ENCODE results near the gene PPM1M.
A peak's percentile ranks its signal among the peaks of the same experiment; 100 is the strongest.

PPM1M gene
- total RNA-seq: 75.3 to 81.3 reads per million in 2 experiments

GRCh38 chr3:52245322-52246263 is at the start of gene PPM1M:
PPM1M (plus strand) TSS chr3:52245759; CDS start chr3:52245825, 66 bp downstream.
- DNase-seq (ENCODE audit: low read depth): peak; percentile 49

GRCh38 chr3:52195823-52196331 is 49.7 kb upstream of the PPM1M start:
- no peak for DNase-seq (ENCODE audit: low read depth)

DNA sequence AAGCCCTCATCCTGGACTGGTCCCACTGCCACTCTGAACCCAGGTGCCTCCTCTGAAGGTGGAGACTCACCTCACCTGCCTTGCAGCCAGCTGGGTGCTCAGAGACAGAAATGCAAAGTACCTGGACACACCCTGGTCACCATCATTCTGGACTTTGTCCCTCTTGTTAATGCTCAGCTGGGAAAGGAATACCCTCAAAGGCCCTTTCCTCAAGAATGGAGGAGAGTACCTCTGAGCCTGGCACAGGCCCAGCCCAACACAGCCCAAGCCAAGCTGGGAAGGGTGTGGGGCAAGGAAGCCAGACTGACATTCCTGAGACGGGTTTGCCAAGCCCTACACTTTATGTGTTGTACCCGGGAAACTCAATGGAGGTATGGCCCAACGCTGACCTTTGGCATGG is 48.6 kb upstream of the PPM1M start:
- no peak for DNase-seq (ENCODE audit: low read depth)

DNA sequence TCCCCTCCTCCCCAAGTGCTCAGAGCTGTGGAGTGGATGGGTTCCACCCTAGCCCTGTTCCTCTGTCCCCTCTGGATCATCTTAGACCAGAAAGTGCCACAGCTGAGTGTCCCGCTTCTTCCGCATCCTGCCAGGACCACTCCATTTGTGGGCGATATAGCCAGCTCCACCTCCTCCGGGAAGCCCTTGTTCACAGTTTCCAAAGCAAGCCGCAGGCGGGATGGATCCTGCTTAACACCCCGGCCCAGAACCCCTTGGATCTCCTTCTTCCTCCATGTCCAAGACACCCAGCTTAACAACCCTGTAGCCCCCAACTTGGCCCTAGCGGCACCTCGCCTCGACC is 48.1 kb upstream of the PPM1M start:
- no peak for DNase-seq (ENCODE audit: low read depth)

- DNase-seq (ENCODE audit: low read depth): peak; percentile 90
Measured at GRCh38 chr3:52197842-52198625, 47.5 kb upstream of the PPM1M start, which contains the start of gene ALAS1. ALAS1 (plus strand) TSS chr3:52198160; CDS start chr3:52199242, 1,082 bp downstream.

DNA sequence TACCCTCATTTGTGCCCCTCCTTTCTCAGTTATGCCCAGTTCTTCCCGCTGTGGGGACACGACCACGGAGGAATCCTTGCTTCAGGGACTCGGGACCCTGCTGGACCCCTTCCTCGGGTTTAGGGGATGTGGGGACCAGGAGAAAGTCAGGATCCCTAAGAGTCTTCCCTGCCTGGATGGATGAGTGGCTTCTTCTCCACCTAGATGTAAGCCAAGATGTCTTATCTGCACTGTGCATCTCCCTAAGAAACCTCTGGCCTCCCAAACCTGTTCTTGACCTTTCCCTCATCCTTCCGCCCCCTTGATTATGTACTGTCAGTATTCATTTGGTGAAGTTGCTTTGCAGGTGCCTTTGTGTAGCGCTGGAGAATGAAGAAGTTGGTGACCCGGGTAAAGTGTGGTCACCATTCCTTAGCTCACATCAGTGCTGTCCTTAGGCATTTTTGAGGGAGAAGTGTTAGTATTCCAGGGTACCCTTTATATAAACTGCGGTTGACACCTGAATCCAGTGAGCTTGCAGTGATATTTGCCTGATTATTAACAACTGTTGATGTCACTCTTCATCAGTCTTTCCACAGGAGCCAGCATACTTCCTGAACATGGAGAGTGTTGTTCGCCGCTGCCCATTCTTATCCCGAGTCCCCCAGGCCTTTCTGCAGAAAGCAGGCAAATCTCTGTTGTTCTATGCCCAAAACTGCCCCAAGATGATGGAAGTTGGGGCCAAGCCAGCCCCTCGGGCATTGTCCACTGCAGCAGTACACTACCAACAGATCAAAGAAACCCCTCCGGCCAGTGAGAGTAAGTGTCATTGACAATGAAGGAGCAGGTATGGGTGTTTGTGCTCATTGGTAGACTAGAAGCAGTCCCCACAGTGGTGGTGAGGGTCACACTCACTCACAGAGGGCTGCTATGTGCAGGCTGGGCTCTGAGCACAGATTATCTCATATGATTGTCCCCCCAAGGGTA is 46.6 kb upstream of the PPM1M start:
- no peak for DNase-seq (ENCODE audit: low read depth)

DNA sequence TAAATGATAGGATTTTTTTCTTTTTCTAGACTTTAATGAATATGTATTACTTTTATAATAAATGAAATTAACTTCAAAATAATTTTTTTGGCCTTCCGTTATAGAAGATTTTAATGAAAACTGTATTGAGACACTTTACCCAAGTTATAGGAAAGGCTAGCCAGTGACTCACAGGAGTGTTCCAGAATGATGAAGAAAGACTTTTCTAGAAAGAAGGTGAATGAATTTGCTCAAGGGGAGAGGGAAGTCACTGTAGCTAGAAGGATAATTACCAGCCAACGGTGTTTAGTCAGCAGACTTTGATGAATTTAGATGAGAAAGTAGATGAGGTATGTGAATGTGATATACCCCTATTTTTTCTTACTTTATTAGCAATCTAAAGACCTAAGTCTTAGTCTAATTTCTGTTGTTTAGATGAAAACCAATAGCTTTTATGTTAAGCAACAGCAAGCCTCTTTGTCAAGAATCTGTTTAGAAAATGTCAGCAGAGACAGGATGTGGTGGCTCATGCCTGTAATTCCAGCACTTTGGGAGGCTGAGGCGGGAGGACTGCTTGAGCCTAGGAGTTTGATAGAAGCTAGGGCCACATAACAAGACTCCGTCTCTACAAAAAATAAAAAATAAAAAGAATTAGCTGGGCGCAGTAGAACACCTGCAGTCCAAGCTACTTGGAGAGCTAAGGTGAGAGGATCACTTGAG is 44.4 kb upstream of the PPM1M start:
- no peak for DNase-seq (ENCODE audit: low read depth)

DNA sequence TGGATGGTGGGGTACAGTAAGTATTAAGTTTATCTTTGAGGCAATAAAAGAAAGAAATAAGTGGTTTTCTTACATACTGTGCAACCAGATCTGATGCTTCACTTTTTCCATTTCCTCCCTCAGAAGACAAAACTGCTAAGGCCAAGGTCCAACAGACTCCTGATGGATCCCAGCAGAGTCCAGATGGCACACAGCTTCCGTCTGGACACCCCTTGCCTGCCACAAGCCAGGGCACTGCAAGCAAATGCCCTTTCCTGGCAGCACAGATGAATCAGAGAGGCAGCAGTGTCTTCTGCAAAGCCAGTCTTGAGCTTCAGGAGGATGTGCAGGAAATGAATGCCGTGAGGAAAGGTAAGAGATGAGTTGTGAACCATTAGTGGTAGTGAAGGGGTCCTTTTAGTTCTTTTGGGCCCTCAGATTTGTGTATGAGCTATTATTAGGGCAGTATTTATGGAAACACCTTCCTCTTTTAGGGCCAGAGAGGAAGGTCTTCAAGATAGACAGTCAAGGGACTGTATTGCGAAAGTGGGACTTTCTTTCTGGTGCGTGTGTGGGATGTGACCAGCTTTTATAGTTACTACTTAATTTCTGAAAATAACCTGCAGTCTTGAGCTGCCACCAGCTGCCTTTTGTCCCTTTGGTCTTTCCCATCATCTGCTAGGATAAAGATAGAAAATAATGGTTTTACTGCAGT is 43.0 kb upstream of the PPM1M start:
- no peak for DNase-seq (ENCODE audit: low read depth)

DNA sequence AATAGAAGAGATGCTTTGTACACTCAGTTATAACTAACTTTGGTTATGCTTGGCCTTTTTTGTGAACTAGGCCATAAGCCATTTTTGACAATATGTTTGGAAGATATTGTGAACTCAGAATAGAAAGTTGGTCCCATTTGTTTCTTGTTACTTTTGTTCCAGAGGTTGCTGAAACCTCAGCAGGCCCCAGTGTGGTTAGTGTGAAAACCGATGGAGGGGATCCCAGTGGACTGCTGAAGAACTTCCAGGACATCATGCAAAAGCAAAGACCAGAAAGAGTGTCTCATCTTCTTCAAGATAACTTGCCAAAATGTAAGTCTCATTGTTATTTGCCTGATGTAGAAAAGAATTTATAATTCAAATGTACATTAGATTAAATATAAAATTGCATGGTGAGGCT is 41.9 kb upstream of the PPM1M start:
- no peak for DNase-seq (ENCODE audit: low read depth)

DNA sequence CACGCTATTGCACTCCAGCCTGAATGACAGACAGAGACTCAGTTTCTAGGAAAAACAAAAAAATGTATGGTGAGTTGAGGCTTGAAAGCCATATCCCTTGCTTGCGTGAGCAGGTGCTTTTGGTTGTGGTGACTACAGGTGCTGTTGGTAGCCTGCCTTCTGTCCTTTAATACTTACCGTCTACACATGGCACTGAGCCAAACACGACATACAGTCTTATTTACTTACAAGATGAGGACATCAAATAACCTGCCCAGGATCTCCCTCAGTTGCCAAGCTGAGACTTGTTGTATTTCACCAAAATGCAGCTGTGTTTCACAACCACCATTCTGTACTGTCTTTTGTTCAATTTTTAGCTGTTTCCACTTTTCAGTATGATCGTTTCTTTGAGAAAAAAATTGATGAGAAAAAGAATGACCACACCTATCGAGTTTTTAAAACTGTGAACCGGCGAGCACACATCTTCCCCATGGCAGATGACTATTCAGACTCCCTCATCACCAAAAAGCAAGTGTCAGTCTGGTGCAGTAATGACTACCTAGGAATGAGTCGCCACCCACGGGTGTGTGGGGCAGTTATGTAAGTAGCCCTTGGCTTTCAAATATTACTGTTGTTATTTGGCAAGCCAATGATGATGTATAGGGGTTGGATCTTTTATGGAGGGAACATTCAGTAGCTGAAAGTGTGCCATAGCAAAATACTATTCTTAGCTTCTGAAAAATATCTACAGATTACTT is 41.1 kb upstream of the PPM1M start:
- no peak for DNase-seq (ENCODE audit: low read depth)

GRCh38 chr3:52205727-52206372 is 39.7 kb upstream of the PPM1M start:
- DNase-seq (ENCODE audit: low read depth): no peak

GRCh38 chr3:52208556-52208955 is 37.0 kb upstream of the PPM1M start:
- no peak for DNase-seq (ENCODE audit: low read depth)

GRCh38 chr3:52210037-52210436 is 35.5 kb upstream of the PPM1M start:
- DNase-seq (ENCODE audit: low read depth): no peak

GRCh38 chr3:52210550-52211046 is 35.0 kb upstream of the PPM1M start:
- DNase-seq (ENCODE audit: low read depth): no peak

GRCh38 chr3:52211268-52211891 is 34.2 kb upstream of the PPM1M start:
- DNase-seq (ENCODE audit: low read depth): no peak

GRCh38 chr3:52213005-52213404 is 32.6 kb upstream of the PPM1M start:
- DNase-seq (ENCODE audit: low read depth): no peak

GRCh38 chr3:52213901-52214300 is 31.7 kb upstream of the PPM1M start:
- no peak for DNase-seq (ENCODE audit: low read depth)

GRCh38 chr3:52215351-52215750 is 30.2 kb upstream of the PPM1M start:
- DNase-seq (ENCODE audit: low read depth): no peak
